SK-N-SH treated with all-trans-retinoic acid at 6 μM for 48 hours (cell line): Measurements from ENCODE around the gene EPN2.

Experiments used
- ARNTL ChIP-seq: fragments of 450-650 bp; formaldehyde crosslinking; IDR thresholded peaks from 2 replicates; pipeline ENCODE4 v1.5.0; 2020; ENCODE audit warnings: low read depth, mild to moderate bottlenecking, moderate library complexity, borderline replicate concordance
- BACH2 ChIP-seq: fragments of 250-450 bp; sonication (Bioruptor Pico); IDR thresholded peaks from 2 replicates; pipeline ENCODE4 v1.9.0; 2021; ENCODE audit warnings: mild to moderate bottlenecking, borderline replicate concordance
- CREB5 ChIP-seq: fragments of 250-450 bp; sonication (Bioruptor Pico); IDR thresholded peaks from 2 replicates; pipeline ENCODE4 v1.5.1; 2020; ENCODE audit warnings: low read depth, mild to moderate bottlenecking, moderate library complexity
- CSDC2 ChIP-seq: fragments of 250-450 bp; sonication (Bioruptor Pico); IDR thresholded peaks from 2 replicates; pipeline ENCODE4 v1.5.0; 2020; ENCODE audit warnings: mild to moderate bottlenecking, moderate library complexity
- CSRNP3 ChIP-seq: fragments of 250-450 bp; sonication (Bioruptor Pico); IDR thresholded peaks from 2 replicates; pipeline ENCODE4 v1.5.1; 2021; ENCODE audit warnings: mild to moderate bottlenecking, moderate library complexity
- ISL1 ChIP-seq: fragments of 250-450 bp; sonication (Bioruptor Pico); IDR thresholded peaks from 2 replicates; pipeline ENCODE4 v2.1.2; 2022; ENCODE audit warnings: mild to moderate bottlenecking, moderate library complexity
- PATZ1 ChIP-seq: fragments of 250-450 bp; sonication (Bioruptor Pico); IDR thresholded peaks from 2 replicates; pipeline ENCODE4 v1.8.0; 2020; ENCODE audit warnings: mild to moderate bottlenecking, moderate library complexity, borderline replicate concordance
- PPARA ChIP-seq: fragments of 250-450 bp; sonication (Bioruptor Pico); IDR thresholded peaks from 2 replicates; pipeline ENCODE4 v1.5.0; 2020; ENCODE audit warnings: mild to moderate bottlenecking, borderline replicate concordance
- SNAI2 ChIP-seq: fragments of 250-450 bp; sonication (Bioruptor Pico); IDR thresholded peaks from 2 replicates; pipeline ENCODE4 v1.5.0; 2020; ENCODE audit warnings: mild to moderate bottlenecking, moderate library complexity
- TSHZ2 ChIP-seq: fragments of 250-450 bp; sonication (Bioruptor Pico); IDR thresholded peaks from 2 replicates; pipeline ENCODE4 v1.5.0; 2020; ENCODE audit warnings: mild to moderate bottlenecking, moderate library complexity
- ZC3H10 ChIP-seq: fragments of 250-450 bp; sonication (Bioruptor Pico); IDR thresholded peaks from 2 replicates; pipeline ENCODE4 v1.5.1; 2021; ENCODE audit warnings: mild to moderate bottlenecking, moderate library complexity
- ZFP3 ChIP-seq: fragments of 250-450 bp; sonication (Bioruptor Pico); IDR thresholded peaks from 2 replicates; pipeline ENCODE4 v1.5.0; 2020; ENCODE audit warnings: mild to moderate bottlenecking, moderate library complexity
- ZFP30 ChIP-seq: fragments of 450-650 bp; formaldehyde crosslinking; IDR thresholded peaks from 2 replicates; pipeline ENCODE4 v1.5.0; 2022; ENCODE audit warnings: mild to moderate bottlenecking, moderate library complexity
- ZNF565 ChIP-seq: fragments of 450-650 bp; formaldehyde crosslinking; conservative IDR thresholded peaks from 2 replicates; pipeline ENCODE4 v1.5.0; 2020; ENCODE audit warnings: low read depth, mild to moderate bottlenecking, moderate library complexity

GRCh38 chr17:19248928-19249574 is 11.9 kb downstream of the EPN2 start:
- no peak for TF ChIP-seq TSHZ2 (CRISPR knock-in tag)
- TF ChIP-seq PPARA (CRISPR knock-in tag), result no peak
- no peak for TF ChIP-seq PATZ1 (CRISPR knock-in tag)
- no peak for TF ChIP-seq CREB5 (CRISPR knock-in tag)
- TF ChIP-seq ZFP30 (CRISPR knock-in tag), result no peak
- no peak for TF ChIP-seq SNAI2
- TF ChIP-seq ARNTL (CRISPR knock-in tag), result no peak
- TF ChIP-seq CSDC2, result no peak
- no peak for TF ChIP-seq ZC3H10 (CRISPR knock-in tag)
- no peak for TF ChIP-seq ZFP3 (CRISPR knock-in tag)
- no peak for TF ChIP-seq CSRNP3 (CRISPR knock-in tag)
- no peak for TF ChIP-seq ISL1 (CRISPR knock-in tag)
- no peak for TF ChIP-seq BACH2 (CRISPR knock-in tag)
- TF ChIP-seq ZNF565 (CRISPR knock-in tag), result no peak
